ENCODE measurements around the gene NBPF15. TPM values are rescaled to one million over a fixed set of nuclear protein-coding genes. Genes with fewer than 3 reads are reported as not detected.
"Not testable (repeated sequence)": the region's sequence is repeated elsewhere in the genome, so short reads cannot be mapped to it uniquely, and the experiment has no call there.

Gene NBPF15
- total and polyA plus RNA-seq, 2 experiments from 2014 or later = 5.2 to 6.6 TPM

DNA sequence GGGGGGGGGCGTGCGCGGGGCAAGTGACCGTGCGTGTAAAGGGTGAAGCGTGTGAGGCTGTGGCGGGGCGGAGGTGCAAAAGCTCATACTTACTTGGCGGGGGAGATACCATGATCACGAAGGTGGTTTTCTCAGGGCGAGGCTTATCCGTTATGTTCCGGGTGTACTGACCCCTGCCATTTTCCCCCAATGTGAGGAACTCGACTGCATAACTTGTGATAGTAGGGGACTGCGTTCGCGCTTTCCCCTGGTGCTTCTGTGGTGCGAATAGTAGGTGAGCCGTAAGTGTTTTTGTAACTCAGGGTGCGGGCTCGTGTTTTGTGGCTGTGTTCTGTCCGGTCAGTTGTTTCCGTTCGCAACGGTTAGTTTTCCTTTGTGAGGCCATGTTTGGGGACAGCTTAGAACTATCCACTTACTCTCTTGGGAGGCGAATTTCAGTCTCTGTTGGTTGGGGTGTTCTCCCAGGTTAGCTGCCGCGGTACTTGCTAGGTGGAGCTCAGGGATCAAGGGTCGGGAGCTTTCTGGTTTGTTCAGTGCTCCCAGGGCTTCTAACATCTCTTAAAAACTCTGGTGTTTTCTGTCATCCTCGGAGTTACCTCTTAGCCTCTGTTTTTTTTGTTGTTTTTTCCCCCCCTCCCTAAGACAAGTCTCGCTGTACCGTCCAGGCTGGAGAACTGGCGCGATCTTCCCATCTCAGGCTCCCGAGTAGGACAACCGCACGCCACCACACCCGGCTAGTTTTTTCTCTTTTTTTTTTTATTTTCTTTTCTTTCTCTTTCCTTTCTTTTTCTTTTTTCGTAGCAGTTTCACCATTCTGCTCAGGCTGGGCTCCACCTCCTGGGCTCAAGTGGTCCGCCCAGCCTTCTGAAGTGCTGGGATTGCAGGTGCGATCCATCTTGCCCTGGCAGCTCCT, 48.7 kb downstream of the NBPF15 start:
- peak overlapping the region; percentile 69 for H3K4me3 ChIP-seq
- H3K36me3 Mint-ChIP-seq (ENCODE audit: low read depth); H3K9me3 Mint-ChIP-seq; H3K27me3 ChIP-seq (ENCODE audit: insufficient read depth); H3K79me2 ChIP-seq (replicated peaks; ENCODE audit: insufficient read depth); H2AFZ ChIP-seq; H3F3A ChIP-seq (replicated peaks; ENCODE audit: low read depth); H3K4me1 ChIP-seq (ENCODE audit: insufficient read depth); H3K9me2 ChIP-seq (ENCODE audit: insufficient read depth); H3K36me3 ChIP-seq (ENCODE audit: insufficient read depth); H3K4me1 Mint-ChIP-seq; H4K20me1 ChIP-seq (replicated peaks; ENCODE audit: insufficient read depth): not testable (repeated sequence)
- H3K4me2 ChIP-seq = peak overlapping the region; percentile 85
- TF ChIP-seq POLR2AphosphoS5 (IDR thresholded peaks at IDR 0.05; ENCODE audit: low read depth) (peak; percentile 98), ZNF331 (CRISPR knock-in tag; IDR thresholded peaks at IDR 0.05; ENCODE audit: low read depth) (peak; percentile 44; the same call in 1 of the 2 replicates), CREB1 (CRISPR knock-in tag; IDR thresholded peaks at IDR 0.05; ENCODE audit: low read depth) (peak; percentile 78)
- TF ChIP-seq, protein P1, sequence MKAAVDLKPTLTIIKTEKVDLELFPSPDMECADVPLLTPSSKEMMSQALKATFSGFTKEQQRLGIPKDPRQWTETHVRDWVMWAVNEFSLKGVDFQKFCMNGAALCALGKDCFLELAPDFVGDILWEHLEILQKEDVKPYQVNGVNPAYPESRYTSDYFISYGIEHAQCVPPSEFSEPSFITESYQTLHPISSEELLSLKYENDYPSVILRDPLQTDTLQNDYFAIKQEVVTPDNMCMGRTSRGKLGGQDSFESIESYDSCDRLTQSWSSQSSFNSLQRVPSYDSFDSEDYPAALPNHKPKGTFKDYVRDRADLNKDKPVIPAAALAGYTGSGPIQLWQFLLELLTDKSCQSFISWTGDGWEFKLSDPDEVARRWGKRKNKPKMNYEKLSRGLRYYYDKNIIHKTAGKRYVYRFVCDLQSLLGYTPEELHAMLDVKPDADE (IDR thresholded peaks at IDR 0.05) = peak; percentile 89
- ATAC-seq (peak; percentile 89), DNase-seq (ENCODE audit: low spot score) (peak; percentile 96)
- peak overlapping the region; percentile 92 for H3K27ac ChIP-seq (ENCODE audit: low read depth)
- peak overlapping the region; percentile 84 for H3K4me3 Mint-ChIP-seq
- H3K27ac Mint-ChIP-seq = peak overlapping the region; percentile 100
- H3K27me3 Mint-ChIP-seq (ENCODE audit: insufficient read depth, low read depth, poor library complexity) = peaks cover 11% of the 10 kb centered on the region

DNA sequence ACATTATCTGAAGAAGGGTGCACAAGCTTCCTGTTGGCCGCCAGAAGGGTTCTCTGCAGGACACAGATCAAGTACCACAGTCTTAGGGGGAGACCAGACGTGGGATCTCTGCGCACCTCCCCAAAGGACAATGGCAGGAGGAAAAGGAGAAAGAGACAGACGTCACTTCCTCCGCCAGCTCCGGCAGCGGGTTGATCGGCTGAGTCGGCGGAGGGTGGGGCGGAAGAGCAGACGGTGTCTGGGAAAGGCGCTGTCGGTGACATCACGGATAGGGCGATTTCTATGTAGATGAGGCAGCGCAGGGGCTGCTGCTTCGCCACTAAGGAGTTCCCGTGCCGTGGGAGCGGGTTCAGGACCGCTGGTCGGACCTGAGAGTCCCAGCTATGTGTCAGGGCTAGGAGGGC, 49.4 kb downstream of the NBPF15 start:
- not testable (repeated sequence) for H3K4me1 Mint-ChIP-seq; H3K4me2 ChIP-seq; H3K4me3 ChIP-seq; H3K9me2 ChIP-seq (ENCODE audit: insufficient read depth); H3K36me3 ChIP-seq (ENCODE audit: insufficient read depth); H3K9me3 Mint-ChIP-seq; H4K20me1 ChIP-seq (replicated peaks; ENCODE audit: insufficient read depth); H3K36me3 Mint-ChIP-seq (ENCODE audit: low read depth); H3K27me3 ChIP-seq (ENCODE audit: insufficient read depth); H3K79me2 ChIP-seq (replicated peaks; ENCODE audit: insufficient read depth); H3K4me1 ChIP-seq (ENCODE audit: insufficient read depth); H3F3A ChIP-seq (replicated peaks; ENCODE audit: low read depth); H2AFZ ChIP-seq
- peak overlapping the region; percentile 89; the same call in 1 of the 2 replicates for H3K27ac ChIP-seq (ENCODE audit: low read depth)
- H3K4me3 Mint-ChIP-seq = peak overlapping the region; percentile 84
- ATAC-seq (peak; percentile 57), DNase-seq (ENCODE audit: low spot score) (peak; percentile 68)
- TF ChIP-seq CREB1 (CRISPR knock-in tag; IDR thresholded peaks at IDR 0.05; ENCODE audit: low read depth) = peak; percentile 84
- peak overlapping the region; percentile 100 for H3K27ac Mint-ChIP-seq
- H3K27me3 Mint-ChIP-seq (ENCODE audit: insufficient read depth, low read depth, poor library complexity) = peaks cover 11% of the 10 kb centered on the region

DNA sequence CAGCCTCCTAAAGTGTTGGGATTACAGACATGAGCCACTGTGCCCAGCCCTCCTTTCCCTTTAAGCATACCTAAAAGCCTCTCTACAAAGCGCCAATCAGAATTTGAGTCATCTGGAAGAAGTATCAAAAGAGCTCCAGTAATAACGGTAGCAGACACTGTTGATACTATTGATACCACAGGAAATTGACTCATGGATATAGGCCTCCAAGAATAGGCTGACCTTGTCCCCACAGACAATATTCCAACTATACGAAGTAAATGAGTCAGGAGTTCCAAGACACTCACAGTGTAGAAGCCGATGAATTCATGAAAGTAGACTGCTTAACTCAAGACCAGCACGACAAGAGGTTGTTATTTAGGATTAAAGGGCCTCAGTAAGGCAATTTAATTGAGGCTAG, 58.7 kb downstream of the NBPF15 start:
- ATAC-seq; H3K36me3 Mint-ChIP-seq (ENCODE audit: low read depth): not testable (repeated sequence)

DNA sequence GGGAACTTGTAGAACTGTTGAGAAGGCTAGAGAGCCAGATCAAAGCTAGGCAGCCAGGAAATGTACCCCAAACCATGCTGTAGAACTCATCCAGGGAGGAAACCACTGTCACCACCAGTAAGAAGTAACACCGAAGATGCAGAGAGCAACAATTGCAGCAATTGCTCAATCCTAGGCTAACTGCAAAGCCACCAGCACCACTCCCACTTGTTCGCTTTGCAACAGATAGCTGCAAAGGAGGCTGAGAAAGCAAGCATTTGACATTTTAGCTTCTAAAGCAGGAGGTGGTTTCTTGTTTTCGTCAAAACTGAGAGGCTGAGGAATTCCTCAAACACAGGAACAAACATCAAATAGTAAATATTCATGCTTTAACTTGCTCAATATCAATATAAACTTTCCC, 89.8 kb downstream of the NBPF15 start:
- H3K79me2 ChIP-seq (replicated peaks; ENCODE audit: insufficient read depth); H3K27ac Mint-ChIP-seq; H3K9me3 Mint-ChIP-seq; H2AFZ ChIP-seq; H3K9me2 ChIP-seq (ENCODE audit: insufficient read depth); ATAC-seq; DNase-seq (ENCODE audit: low spot score); H3K36me3 ChIP-seq (ENCODE audit: insufficient read depth); H3K4me3 Mint-ChIP-seq; H3K4me1 Mint-ChIP-seq; H3F3A ChIP-seq (replicated peaks; ENCODE audit: low read depth); H4K20me1 ChIP-seq (replicated peaks; ENCODE audit: insufficient read depth); H3K4me2 ChIP-seq; H3K4me3 ChIP-seq; H3K4me1 ChIP-seq (ENCODE audit: insufficient read depth); H3K27me3 ChIP-seq (ENCODE audit: insufficient read depth); H3K27me3 Mint-ChIP-seq (ENCODE audit: insufficient read depth, low read depth, poor library complexity); H3K27ac ChIP-seq (ENCODE audit: low read depth); H3K36me3 Mint-ChIP-seq (ENCODE audit: low read depth): not testable (repeated sequence)

More for the DNA sequence above, 58.7 kb downstream of the NBPF15 start:
- not testable (repeated sequence) for H3K4me1 ChIP-seq (ENCODE audit: insufficient read depth); H3K9me3 Mint-ChIP-seq; H3K27me3 ChIP-seq (ENCODE audit: insufficient read depth); H3K27ac ChIP-seq (ENCODE audit: low read depth); H3K9me2 ChIP-seq (ENCODE audit: insufficient read depth); H2AFZ ChIP-seq; H3K4me2 ChIP-seq; DNase-seq (ENCODE audit: low spot score); H3K4me3 ChIP-seq; H3K27ac Mint-ChIP-seq; H3K36me3 ChIP-seq (ENCODE audit: insufficient read depth); H3K79me2 ChIP-seq (replicated peaks; ENCODE audit: insufficient read depth); H3K4me1 Mint-ChIP-seq; H3F3A ChIP-seq (replicated peaks; ENCODE audit: low read depth); H3K4me3 Mint-ChIP-seq; H4K20me1 ChIP-seq (replicated peaks; ENCODE audit: insufficient read depth); H3K27me3 Mint-ChIP-seq (ENCODE audit: insufficient read depth, low read depth, poor library complexity)

Data from GM23338 (cell line).